NT2/D1 (cell line): ENCODE results near the gene GSK3B.

Source experiments
- DNase-seq: peaks from one replicate; pipeline ENCODE4 v3.0.0-alpha.2; 2011; ENCODE audit warnings: low read depth, low spot score
- H3K27me3 ChIP-seq: 2 replicates; pipeline ENCODE4 v1.6.0; 2011; ENCODE audit warnings: mild to moderate bottlenecking; ENCODE audit not compliant: insufficient read length, insufficient read depth
- H3K36me3 ChIP-seq: 2 replicates; pipeline ENCODE4 v1.6.1; 2011; ENCODE audit warnings: mild to moderate bottlenecking, low read length, mixed read lengths; ENCODE audit not compliant: insufficient read depth, insufficient read length
- H3K4me1 ChIP-seq: 2 replicates; pipeline ENCODE4 v1.5.1; 2011; ENCODE audit not compliant: insufficient read depth, insufficient read length
- H3K4me3 ChIP-seq: 2 replicates; pipeline ENCODE4 v1.5.1; 2011; ENCODE audit warnings: low read depth; ENCODE audit not compliant: insufficient read length
- H3K9ac ChIP-seq: 2 replicates; pipeline ENCODE4 v1.6.0; 2011; ENCODE audit warnings: low read depth; ENCODE audit not compliant: insufficient read length
- H3K9me3 ChIP-seq: 2 replicates; pipeline ENCODE4 v1.5.1; 2011; ENCODE audit warnings: mild to moderate bottlenecking, low read length; ENCODE audit not compliant: insufficient read depth
- SUZ12 ChIP-seq: IDR thresholded peaks from 2 replicates; pipeline ENCODE4 v1.6.1; 2011; ENCODE audit not compliant: insufficient read length, insufficient read depth; ENCODE audit errors: extremely low read depth
- YY1 ChIP-seq: IDR thresholded peaks from 2 replicates; pipeline ENCODE4 v1.6.1; 2011; ENCODE audit not compliant: insufficient read length, insufficient read depth
- ZNF274 ChIP-seq: IDR thresholded peaks from 2 replicates; pipeline ENCODE4 v1.6.1; 2011; ENCODE audit warnings: mild to moderate bottlenecking, low read depth, low read length

Gene GSK3B

DNA sequence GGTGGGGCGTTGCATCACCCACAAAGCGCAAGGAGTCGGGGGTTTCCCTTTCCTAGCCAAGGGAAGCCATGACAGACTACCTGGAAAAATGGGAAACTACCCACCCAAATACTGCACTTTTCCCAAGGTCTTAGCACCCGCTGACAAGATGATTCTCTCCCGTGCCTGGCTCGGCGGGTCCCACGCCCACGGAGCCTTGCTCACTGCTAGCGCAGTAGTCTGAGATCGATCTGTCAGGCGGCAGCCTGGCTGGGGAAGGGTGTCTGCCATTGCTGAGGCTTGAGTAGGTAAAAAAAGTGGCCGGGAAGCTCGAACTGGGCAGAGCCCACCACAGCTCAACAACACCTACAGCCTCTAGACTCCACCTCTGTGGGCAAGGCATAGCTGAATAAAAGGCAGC lies 112.9 kb downstream of the GSK3B start:
- Histone ChIP-seq H3K4me3 (no peak overlapping the region), H3K9ac (no peak overlapping the region), H3K27me3 (no peaks in the 10 kb centered on the region), H3K36me3 (peaks cover 2% of the 10 kb centered on the region), H3K9me3 (no peaks in the 10 kb centered on the region; the same call in 1 of the 2 replicates), H3K4me1 (no peaks in the 10 kb centered on the region)
- TF ChIP-seq SUZ12 (no peak), YY1 (no peak), ZNF274 (no peak)
- DNase-seq, result no peak

DNA sequence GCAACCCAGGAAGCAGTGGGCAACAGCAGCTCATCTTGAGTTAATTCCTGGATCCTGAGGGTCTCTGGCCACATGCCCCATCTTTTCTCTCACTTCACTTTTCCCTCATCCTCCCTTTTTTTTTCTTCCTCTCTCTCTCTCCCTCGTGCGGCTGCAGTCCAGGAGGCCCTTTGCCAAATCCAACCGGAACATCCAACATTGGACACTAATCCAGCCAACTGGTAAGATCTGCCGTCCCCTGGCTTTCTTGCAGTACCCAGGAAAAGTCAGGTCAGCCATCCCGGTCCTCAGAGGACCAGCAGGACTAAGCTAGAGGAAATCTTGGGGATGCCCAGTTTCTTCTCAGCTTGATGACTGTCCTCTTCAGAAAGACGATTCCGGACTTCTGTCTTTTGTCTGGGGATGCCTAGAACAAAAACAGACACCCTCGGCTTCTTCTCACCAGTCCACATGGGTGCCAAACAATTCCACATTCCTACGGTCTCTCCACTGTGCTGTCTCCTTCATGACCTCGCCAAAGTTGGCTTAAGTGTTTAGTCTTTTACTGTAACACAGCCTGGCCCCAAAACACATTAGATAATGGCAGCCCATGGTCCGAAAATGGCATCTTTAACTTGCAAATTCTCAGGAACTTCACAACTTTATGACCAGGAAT lies 115.6 kb downstream of the GSK3B start:
- no peaks in the 10 kb centered on the region; the same call in 1 of the 2 replicates for H3K9me3 ChIP-seq
- DNase-seq, result no peak
- H3K9ac ChIP-seq, result no peak overlapping the region
- TF ChIP-seq ZNF274, result no peak
- no peak for TF ChIP-seq YY1
- no peak for TF ChIP-seq SUZ12
- peaks cover 2% of the 10 kb centered on the region for H3K36me3 ChIP-seq
- no peak overlapping the region for H3K4me3 ChIP-seq
- H3K4me1 ChIP-seq, result no peaks in the 10 kb centered on the region
- no peaks in the 10 kb centered on the region for H3K27me3 ChIP-seq

DNA sequence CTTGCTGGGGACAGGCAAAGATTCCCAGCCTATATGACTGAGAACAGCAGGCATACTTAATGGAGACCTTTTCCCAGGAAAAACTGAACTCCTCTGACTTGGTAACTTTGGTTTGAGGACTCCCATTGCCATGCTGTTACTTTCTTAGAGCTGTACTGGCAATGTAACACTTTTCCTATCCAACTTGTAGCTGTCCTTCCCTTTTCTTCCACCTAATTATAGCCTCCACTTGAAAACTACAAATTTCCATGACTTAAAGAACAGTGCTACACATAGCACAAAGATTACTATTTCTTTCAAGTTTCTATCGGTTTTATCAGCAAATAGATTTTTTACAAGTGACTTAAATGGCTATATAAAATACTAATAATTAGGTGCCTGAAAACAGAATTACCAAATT lies 116.9 kb downstream of the GSK3B start:
- Histone ChIP-seq H3K4me3 (no peak overlapping the region), H3K36me3 (peaks cover 2% of the 10 kb centered on the region), H3K9me3 (no peaks in the 10 kb centered on the region; the same call in 1 of the 2 replicates), H3K9ac (no peak overlapping the region), H3K27me3 (no peaks in the 10 kb centered on the region), H3K4me1 (no peaks in the 10 kb centered on the region)
- no peak for DNase-seq
- TF ChIP-seq SUZ12 (no peak), YY1 (no peak), ZNF274 (no peak)

DNA sequence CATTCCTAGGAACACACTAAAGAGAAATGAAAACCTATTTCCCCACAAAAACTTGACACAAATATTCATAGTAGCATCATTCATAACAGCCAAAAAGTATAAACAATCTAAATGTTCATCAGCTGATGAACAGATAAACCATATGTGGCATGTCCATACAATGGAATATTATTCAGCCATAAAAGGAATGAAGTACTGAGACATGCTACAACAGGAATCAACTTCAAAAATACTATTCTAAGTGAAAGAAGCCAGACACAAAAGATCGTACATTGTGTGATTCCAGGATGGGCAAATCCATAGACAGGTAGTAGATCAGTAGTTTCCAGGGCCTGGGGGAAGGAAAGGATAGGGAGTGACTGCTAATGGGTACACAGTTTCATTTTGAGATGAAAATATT lies 118.0 kb downstream of the GSK3B start:
- H3K4me3 ChIP-seq, result no peak overlapping the region
- TF ChIP-seq SUZ12 (no peak), YY1 (no peak), ZNF274 (no peak)
- no peaks in the 10 kb centered on the region for H3K4me1 ChIP-seq
- H3K9me3 ChIP-seq, result no peaks in the 10 kb centered on the region; the same call in 1 of the 2 replicates
- no peaks in the 10 kb centered on the region for H3K27me3 ChIP-seq
- H3K36me3 ChIP-seq, result peaks cover under 1% of the 10 kb centered on the region
- DNase-seq, result no peak
- H3K9ac ChIP-seq, result no peak overlapping the region

GRCh38 chr3:119974656-119975055 lies 119.6 kb downstream of the GSK3B start:
- no peak for DNase-seq
- no peaks in the 10 kb centered on the region for H3K36me3 ChIP-seq
- no peak overlapping the region for H3K4me3 ChIP-seq
- no peaks in the 10 kb centered on the region for H3K27me3 ChIP-seq
- no peaks in the 10 kb centered on the region for H3K4me1 ChIP-seq
- TF ChIP-seq ZNF274 (no peak), YY1 (no peak), SUZ12 (no peak)
- H3K9me3 ChIP-seq, result no peaks in the 10 kb centered on the region
- H3K9ac ChIP-seq, result no peak overlapping the region

DNA sequence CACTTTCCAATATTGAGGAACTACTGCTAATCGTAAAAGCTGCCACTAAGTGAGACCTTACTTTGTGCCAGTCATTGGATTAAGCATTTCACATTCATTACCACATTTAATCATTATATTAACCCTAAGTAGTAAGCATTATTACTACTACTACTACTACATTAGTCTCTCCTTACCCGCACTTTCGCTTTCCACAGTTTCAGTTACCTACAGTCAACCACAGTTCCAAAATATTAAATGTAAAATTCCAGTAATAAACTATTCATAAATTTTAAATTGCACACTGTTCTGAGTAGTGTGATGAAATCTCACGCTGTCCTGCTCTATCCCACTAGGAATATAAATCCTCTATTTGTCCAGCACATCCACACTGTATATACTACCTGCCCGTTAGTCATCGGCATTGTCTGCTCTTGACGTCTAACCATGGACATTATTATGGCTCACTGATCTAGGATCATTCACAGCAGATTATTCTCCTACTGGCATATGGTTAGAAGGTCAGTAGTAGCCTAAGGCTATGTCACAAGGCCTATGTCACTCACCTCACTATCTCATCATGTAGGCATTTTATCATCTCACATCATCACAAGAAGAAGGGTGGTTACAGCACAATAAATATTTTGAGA lies 121.1 kb downstream of the GSK3B start:
- Histone ChIP-seq H3K4me3 (no peak overlapping the region), H3K27me3 (no peaks in the 10 kb centered on the region), H3K9ac (no peak overlapping the region), H3K36me3 (no peaks in the 10 kb centered on the region), H3K9me3 (no peaks in the 10 kb centered on the region), H3K4me1 (no peaks in the 10 kb centered on the region)
- TF ChIP-seq SUZ12 (no peak), YY1 (no peak), ZNF274 (no peak)
- DNase-seq, result no peak

DNA sequence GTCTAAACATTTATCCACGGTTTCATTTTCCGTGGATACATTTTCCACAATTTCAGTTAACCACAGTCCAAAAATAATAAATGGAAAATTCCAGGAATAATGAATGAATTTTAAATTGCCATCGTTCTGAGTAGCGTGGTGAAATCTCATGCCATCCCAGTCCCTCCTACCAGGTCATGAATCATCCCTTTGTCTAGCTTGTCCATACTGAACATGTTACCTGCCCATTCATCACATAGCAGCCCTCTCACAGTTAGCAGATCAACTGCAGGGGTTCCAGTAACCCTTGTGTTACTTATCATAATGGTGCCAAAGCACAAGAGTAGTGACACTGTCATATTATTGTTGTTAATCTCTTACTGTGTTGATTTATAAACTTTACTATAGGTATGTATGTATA lies 124.5 kb downstream of the GSK3B start:
- no peak for DNase-seq
- Histone ChIP-seq H3K9ac (no peak overlapping the region), H3K4me3 (no peak overlapping the region), H3K27me3 (no peaks in the 10 kb centered on the region), H3K9me3 (no peaks in the 10 kb centered on the region), H3K4me1 (no peaks in the 10 kb centered on the region), H3K36me3 (no peaks in the 10 kb centered on the region)
- TF ChIP-seq SUZ12 (no peak), ZNF274 (no peak), YY1 (no peak)
